ENCODE data around the gene CNDP1. TPM values are rescaled to one million over a fixed set of nuclear protein-coding genes. Genes with fewer than 3 reads are reported as not detected.

Gene CNDP1
- polyA plus RNA-seq, 1 donor (not counting 4 experiments of a cell fraction or from before 2014, with no cell fraction given) = not detected

DNA sequence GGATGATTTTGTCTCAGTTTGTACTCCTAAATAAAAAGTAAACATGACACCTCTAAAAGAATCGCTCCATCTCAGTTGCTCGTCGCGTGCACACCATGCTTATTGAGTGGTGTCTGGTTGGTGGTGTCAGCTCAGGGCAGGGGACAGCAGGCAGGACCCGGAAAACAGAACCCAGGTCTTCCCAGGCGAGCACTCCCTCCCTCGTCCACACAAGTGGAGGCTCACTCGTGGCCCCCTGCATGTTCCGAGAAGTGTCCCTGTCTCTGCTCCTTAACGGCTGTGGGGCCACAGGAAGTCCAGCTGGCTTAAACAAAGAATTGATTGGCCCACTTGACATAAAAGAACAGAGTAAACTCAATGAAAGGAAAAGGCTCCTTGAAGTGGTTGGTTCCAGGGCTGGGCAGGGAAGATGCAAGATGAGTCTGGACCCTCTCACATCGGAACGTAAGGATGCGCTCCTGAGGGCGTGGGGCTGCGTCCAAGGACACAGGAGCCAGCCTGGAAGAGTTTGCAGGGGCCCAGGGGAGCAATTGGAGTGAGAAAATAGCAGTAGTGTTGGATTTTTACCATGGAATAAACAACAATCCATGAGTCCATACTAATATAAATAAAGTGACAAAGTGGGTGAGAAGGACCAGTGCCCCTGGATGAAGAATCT lies 13.1 kb upstream of the CNDP1 start:
- Histone ChIP-seq H4K20me1 (ENCODE audit: control insufficient read depth, extremely low read depth, insufficient read depth, low read length) (no peaks in the 10 kb centered on the region), H3K36me3 (ENCODE audit: control insufficient read depth in 2 of 2, extremely low read depth in 1 of 2, insufficient read depth in 2 of 2, low read length in 2 of 2) (peaks cover 22 to 24% of the 10 kb centered on the region in 2 experiments), H3K9ac (ENCODE audit: control insufficient read depth, extremely low read depth, insufficient read depth, low read length) (no peak overlapping the region), H3K27ac (ENCODE audit: control insufficient read depth, insufficient read depth, low read length) (no peak overlapping the region), H2AFZ (ENCODE audit: control insufficient read depth, low read length) (no peak overlapping the region), H3K4me1 (ENCODE audit: control insufficient read depth, extremely low read depth, insufficient read depth, low read length) (no peaks in the 10 kb centered on the region), H3K9me1 (ENCODE audit: control insufficient read depth, extremely low read depth, insufficient read depth, low read length) (no peaks in the 10 kb centered on the region), H3K9me3 (ENCODE audit: control insufficient read depth, low read depth, low read length) (no peaks in the 10 kb centered on the region), H3K27me3 (ENCODE audit: control insufficient read depth, extremely low read depth, insufficient read depth, low read length) (no peaks in the 10 kb centered on the region), H3K79me2 (ENCODE audit: control insufficient read depth, insufficient read depth, low read length) (no peaks in the 10 kb centered on the region), H3K4me2 (ENCODE audit: control insufficient read depth, extremely low read depth, insufficient read depth, low read depth, low read length) (no peak overlapping the region), H3K4me3 (ENCODE audit: control insufficient read depth in 2 of 3, extremely low read depth in 1 of 3, insufficient read depth in 2 of 3, low read depth in 1 of 3, low read length in 3 of 3) (no peak overlapping the region)
- DNase-seq (ENCODE audit: low read depth, low spot score) = no peak
- no peak for FAIRE-seq
- dilution Hi-C loops (cut with MboI; ENCODE audit: extremely low pct_ligation_motif_present, low sequenced_read_pairs) = no loop called here
- TF ChIP-seq CTCF (optimal IDR thresholded peaks at IDR 0.05 in 1 of 3, IDR thresholded peaks at IDR 0.05 in 1 of 3, conservative IDR thresholded peaks at IDR 0.05 in 1 of 3; ENCODE audit: extremely low read depth in 1 of 3, insufficient read depth in 2 of 3, low read length in 3 of 3) (no peak), EZH2 (IDR thresholded peaks at IDR 0.05; ENCODE audit: low read length) (no peak)

GRCh38 chr18:74522635-74523548 lies 11.4 kb upstream of the CNDP1 start:
- no peaks in the 10 kb centered on the region for H4K20me1 ChIP-seq (ENCODE audit: control insufficient read depth, extremely low read depth, insufficient read depth, low read length)
- H2AFZ ChIP-seq (ENCODE audit: control insufficient read depth, low read length) = no peak overlapping the region
- FAIRE-seq = no peak
- H3K27ac ChIP-seq (ENCODE audit: control insufficient read depth, insufficient read depth, low read length) = no peak overlapping the region
- H3K4me1 ChIP-seq (ENCODE audit: control insufficient read depth, extremely low read depth, insufficient read depth, low read length) = no peaks in the 10 kb centered on the region
- no peaks in the 10 kb centered on the region for H3K9me1 ChIP-seq (ENCODE audit: control insufficient read depth, extremely low read depth, insufficient read depth, low read length)
- no peaks in the 10 kb centered on the region for H3K9me3 ChIP-seq (ENCODE audit: control insufficient read depth, low read depth, low read length)
- no peaks in the 10 kb centered on the region for H3K79me2 ChIP-seq (ENCODE audit: control insufficient read depth, insufficient read depth, low read length)
- dilution Hi-C loops (cut with MboI; ENCODE audit: extremely low pct_ligation_motif_present, low sequenced_read_pairs) = no loop called here
- H3K27me3 ChIP-seq (ENCODE audit: control insufficient read depth, extremely low read depth, insufficient read depth, low read length) = no peaks in the 10 kb centered on the region
- DNase-seq (ENCODE audit: low read depth, low spot score) = no peak
- H3K9ac ChIP-seq (ENCODE audit: control insufficient read depth, extremely low read depth, insufficient read depth, low read length) = no peak overlapping the region
- TF ChIP-seq CTCF (optimal IDR thresholded peaks at IDR 0.05 in 1 of 3, IDR thresholded peaks at IDR 0.05 in 1 of 3, conservative IDR thresholded peaks at IDR 0.05 in 1 of 3; ENCODE audit: extremely low read depth in 1 of 3, insufficient read depth in 2 of 3, low read length in 3 of 3) (no peak), EZH2 (IDR thresholded peaks at IDR 0.05; ENCODE audit: low read length) (no peak)
- no peak overlapping the region for H3K4me2 ChIP-seq (ENCODE audit: control insufficient read depth, extremely low read depth, insufficient read depth, low read depth, low read length)
- peaks cover 17 to 20% of the 10 kb centered on the region in 2 experiments for H3K36me3 ChIP-seq (ENCODE audit: control insufficient read depth in 2 of 2, extremely low read depth in 1 of 2, insufficient read depth in 2 of 2, low read length in 2 of 2)
- no peak overlapping the region for H3K4me3 ChIP-seq (ENCODE audit: control insufficient read depth in 2 of 3, extremely low read depth in 1 of 3, insufficient read depth in 2 of 3, low read depth in 1 of 3, low read length in 3 of 3)
